Stomach smooth muscle (tissue), 2 donors: ENCODE results near the gene GCAT.
"Not testable (repeated sequence)": the region's sequence is repeated elsewhere in the genome, so short reads cannot be mapped to it uniquely, and the experiment has no call there.

Experiments used
- H3K27ac ChIP-seq: one replicate; pipeline ENCODE4 v1.7.0; 2013; ENCODE audit warnings: mild to moderate bottlenecking, low read length, inconsistent platforms
- H3K27me3 ChIP-seq, 2 donors: one replicate each; pipeline ENCODE4 v1.7.0; 2013; ENCODE audit warnings: low read length in 2 of 2; ENCODE audit not compliant: insufficient read depth in 2 of 2, control insufficient read depth in 1 of 2
- H3K36me3 ChIP-seq, 2 donors: one replicate each; pipeline ENCODE4 v1.7.0; 2013; ENCODE audit warnings: low read length in 2 of 2; ENCODE audit not compliant: control insufficient read depth in 2 of 2, insufficient read depth in 2 of 2
- H3K4me1 ChIP-seq: one replicate; pipeline ENCODE4 v1.7.0; 2013; ENCODE audit warnings: low read length; ENCODE audit not compliant: control insufficient read depth, insufficient read depth
- H3K4me3 ChIP-seq, 2 donors: one replicate each; pipeline ENCODE4 v1.7.0; 2013; ENCODE audit warnings: low read length in 2 of 2
- H3K9ac ChIP-seq, 2 donors: one replicate each; pipeline ENCODE4 v1.7.0; 2013; ENCODE audit warnings: low read length in 2 of 2, mild to moderate bottlenecking in 1 of 2
- H3K9me3 ChIP-seq, 2 donors: one replicate each; pipeline ENCODE4 v1.7.0; 2013; ENCODE audit warnings: low read length in 2 of 2; ENCODE audit not compliant: control insufficient read depth in 2 of 2
- donor health status: healthy.
- donor health status: Pancreatic carcinoma.

The GCAT gene

GRCh38 chr22:37782340-37783168 is 25.2 kb upstream of the GCAT start:
- Histone ChIP-seq H3K4me1 (no peaks in the 10 kb centered on the region), H3K27me3 (peaks cover 0 to 2% of the 10 kb centered on the region in 2 donors), H3K4me3 (no peak overlapping the region), H3K9me3 (no peaks in the 10 kb centered on the region), H3K36me3 (no peaks in the 10 kb centered on the region), H3K9ac (no peak overlapping the region), H3K27ac (no peak overlapping the region)

DNA sequence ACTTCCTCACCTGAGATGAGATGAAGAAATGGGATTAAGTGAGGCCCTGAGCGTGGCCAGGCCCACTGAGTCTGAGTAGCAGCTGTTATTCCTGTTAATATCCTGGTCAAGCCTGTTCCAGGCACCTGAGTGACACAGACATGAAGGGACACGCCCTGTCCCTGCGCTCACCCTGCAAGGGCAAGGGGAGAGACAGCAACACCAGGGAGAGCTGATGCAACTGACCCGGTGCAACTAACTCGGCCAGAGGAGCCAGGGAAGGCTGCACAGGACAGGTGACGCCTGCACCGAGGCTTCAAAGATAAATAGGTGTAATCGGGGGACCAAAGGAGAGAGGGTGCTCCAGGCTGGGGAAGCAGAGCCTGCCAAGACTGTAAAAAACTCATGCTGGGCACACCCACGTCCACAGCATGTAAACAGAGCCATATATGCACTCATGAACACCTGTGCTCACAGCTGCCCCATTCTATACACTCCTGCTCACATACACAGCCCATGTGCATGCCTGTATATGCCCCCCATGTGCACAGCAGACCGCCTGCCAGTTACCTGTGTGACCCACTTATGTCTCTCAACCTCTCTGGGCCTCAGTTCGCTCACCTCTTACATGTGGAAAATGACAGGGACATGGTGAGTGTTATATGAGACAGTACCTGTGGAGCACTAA is 22.8 kb upstream of the GCAT start:
- Histone ChIP-seq H3K4me1 (no peaks in the 10 kb centered on the region), H3K36me3 (no peaks in the 10 kb centered on the region), H3K27me3 (peaks cover 0 to 2% of the 10 kb centered on the region in 2 donors), H3K4me3 (no peak overlapping the region), H3K27ac (no peak overlapping the region), H3K9ac (no peak overlapping the region), H3K9me3 (no peaks in the 10 kb centered on the region)

- Histone ChIP-seq H3K27me3 (no peaks in the 10 kb centered on the region), H3K36me3 (no peaks in the 10 kb centered on the region), H3K4me1 (peaks cover 3% of the 10 kb centered on the region), H3K27ac (no peak overlapping the region), H3K9ac (no peak overlapping the region), H3K9me3 (no peaks in the 10 kb centered on the region), H3K4me3 (no peak overlapping the region)
Measured at GRCh38 chr22:37790234-37790633, 17.5 kb upstream of the GCAT start.

DNA sequence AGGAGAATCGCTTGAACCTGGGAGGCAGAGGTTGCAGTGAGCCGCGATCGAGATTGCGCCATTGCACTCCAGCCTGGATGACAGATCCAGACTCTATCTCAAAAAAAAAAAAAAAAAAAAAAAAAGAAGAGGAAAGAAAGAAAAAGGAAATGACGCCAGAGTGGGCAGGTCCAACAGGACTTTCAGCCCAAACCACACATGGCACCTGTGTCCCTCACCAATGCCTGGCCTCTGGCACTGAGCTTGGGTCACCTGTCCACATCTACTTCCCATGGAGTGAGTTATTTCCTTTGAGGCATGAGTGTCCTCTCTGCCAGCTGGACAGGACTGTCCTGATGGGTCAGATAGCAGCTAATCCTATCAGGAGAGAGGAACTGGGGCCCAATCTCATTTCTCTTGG is 15.2 kb upstream of the GCAT start:
- Histone ChIP-seq H3K9me3 (no peaks in the 10 kb centered on the region), H3K9ac (no peak overlapping the region), H3K36me3 (no peaks in the 10 kb centered on the region), H3K27me3 (no peaks in the 10 kb centered on the region), H3K27ac (no peak overlapping the region), H3K4me3 (no peak overlapping the region), H3K4me1 (peaks cover 3% of the 10 kb centered on the region)

- Histone ChIP-seq H3K9ac (no peak overlapping the region), H3K27ac (no peak overlapping the region), H3K36me3 (no peaks in the 10 kb centered on the region), H3K9me3 (no peaks in the 10 kb centered on the region), H3K27me3 (no peaks in the 10 kb centered on the region), H3K4me3 (no peak overlapping the region), H3K4me1 (peaks cover 3% of the 10 kb centered on the region)
Measured at GRCh38 chr22:37794376-37794775, 13.4 kb upstream of the GCAT start.

GRCh38 chr22:37796079-37796478 is 11.7 kb upstream of the GCAT start:
- H3K27me3 ChIP-seq, result no peaks in the 10 kb centered on the region
- peaks cover 3% of the 10 kb centered on the region for H3K4me1 ChIP-seq

GRCh38 chr22:37797259-37797658 is 10.5 kb upstream of the GCAT start:
- not testable (repeated sequence) for H3K9me3 ChIP-seq, H3K4me3 ChIP-seq, H3K27me3 ChIP-seq, H3K36me3 ChIP-seq, H3K4me1 ChIP-seq, H3K9ac ChIP-seq, H3K27ac ChIP-seq

More at GRCh38 chr22:37796079-37796478, 11.7 kb upstream of the GCAT start:
- no peak overlapping the region for H3K4me3 ChIP-seq
- H3K27ac ChIP-seq, result no peak overlapping the region
- H3K36me3 ChIP-seq, result no peaks in the 10 kb centered on the region
- no peaks in the 10 kb centered on the region for H3K9me3 ChIP-seq
- H3K9ac ChIP-seq, result no peak overlapping the region

DNA sequence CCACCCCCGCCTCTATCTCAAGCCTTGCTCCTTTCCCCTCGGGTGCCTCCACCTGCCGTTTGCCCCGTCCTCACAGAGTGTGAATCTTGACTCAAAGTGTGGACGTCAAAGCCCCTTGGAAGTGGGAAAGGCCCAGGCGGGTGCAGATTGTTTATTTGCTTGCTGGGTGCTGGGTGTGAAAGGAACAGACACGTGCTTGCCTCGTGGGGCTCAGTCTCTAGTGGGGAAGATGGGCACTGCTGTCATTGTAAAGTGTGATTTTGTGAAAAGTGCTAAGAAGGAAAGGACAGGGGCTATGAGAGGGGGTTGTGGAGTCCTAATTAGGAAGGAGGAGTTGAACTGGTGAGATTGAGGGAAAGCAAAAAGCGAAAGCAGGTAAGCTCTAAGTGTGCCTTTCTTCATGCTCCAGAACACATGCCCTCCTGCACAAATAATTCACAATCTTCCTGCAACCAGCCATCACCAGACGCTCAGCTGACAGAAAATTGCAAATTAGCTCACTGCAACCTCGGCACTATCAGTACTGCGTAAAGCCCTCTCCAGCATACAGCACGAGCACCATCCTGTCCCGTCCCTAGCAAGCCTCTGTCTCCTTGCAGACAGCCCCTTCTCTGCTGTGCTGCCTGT is 9.7 kb upstream of the GCAT start:
- H3K4me3 ChIP-seq, result no peak overlapping the region
- no peaks in the 10 kb centered on the region for H3K36me3 ChIP-seq
- no peaks in the 10 kb centered on the region for H3K27me3 ChIP-seq
- no peaks in the 10 kb centered on the region for H3K9me3 ChIP-seq
- no peak overlapping the region for H3K27ac ChIP-seq
- H3K9ac ChIP-seq, result no peak overlapping the region
- peaks cover 10% of the 10 kb centered on the region for H3K4me1 ChIP-seq

GRCh38 chr22:37799979-37800378 is 7.8 kb upstream of the GCAT start:
- H3K27me3 ChIP-seq, H3K36me3 ChIP-seq, H3K4me3 ChIP-seq, H3K9me3 ChIP-seq, H3K27ac ChIP-seq, H3K9ac ChIP-seq: not testable (repeated sequence)
- H3K4me1 ChIP-seq, result peaks cover 19% of the 10 kb centered on the region

GRCh38 chr22:37801946-37802309 is 5.8 kb upstream of the GCAT start:
- H3K9ac ChIP-seq, result peak overlapping the region; percentile 29 to 66
- H3K9me3 ChIP-seq, result no peaks in the 10 kb centered on the region
- H3K27me3 ChIP-seq, result no peaks in the 10 kb centered on the region
- peaks cover 36% of the 10 kb centered on the region for H3K4me1 ChIP-seq
- no peaks in the 10 kb centered on the region for H3K36me3 ChIP-seq
- H3K27ac ChIP-seq, result no peak overlapping the region
- peak overlapping the region; percentile 50 to 76 for H3K4me3 ChIP-seq
